ENCODE data around the gene PTGR1. TPM values are rescaled to one million over a fixed set of nuclear protein-coding genes. Genes with fewer than 3 reads are reported as not detected.

Gene PTGR1
- total and polyA plus RNA-seq, 2 donors (not counting 3 experiments of a cell fraction or from before 2014, with no cell fraction given), result 70.3 to 79.1 TPM

- intact Hi-C loops (cut with micrococcal nuclease), result loop anchor here (1.0 to 5.0 kb wide), 4 partner anchors 30 to 147 kb away; partner anchors contain the start of genes ECPAS, GNG10 and PTGR1
These were observed 31.9 kb upstream of the PTGR1 start, which contains the start of gene DNAJC25 for GRCh38 chr9:111631214-111631971. DNAJC25 (plus strand) TSS chr9:111631334; CDS start chr9:111631408, 74 bp downstream.

GRCh38 chr9:111630964-111631213, 31.4 kb upstream of the PTGR1 start:
- Histone ChIP-seq H3K27me3 (ENCODE audit: control insufficient read depth in 2 of 2, insufficient read depth in 2 of 2, low read length in 2 of 2) (no peaks in the 10 kb centered on the region), H3K4me1 (ENCODE audit: control insufficient read depth, extremely low read depth, insufficient read depth, low read length) (peaks cover 29% of the 10 kb centered on the region), H3K9me3 (replicated peaks; ENCODE audit: control insufficient read depth, insufficient read depth, low read length) (no peaks in the 10 kb centered on the region), H3K79me2 (ENCODE audit: control insufficient read depth, insufficient read depth, low read length) (peaks cover 44% of the 10 kb centered on the region), H3K27ac (ENCODE audit: insufficient read depth, low read depth, low read length) (no peak overlapping the region), H3K4me2 (ENCODE audit: insufficient read depth, low read length) (peak overlapping the region; percentile 78), H3K9me1 (replicated peaks; ENCODE audit: control insufficient read depth, extremely low read depth, insufficient read depth, low read length) (no peaks in the 10 kb centered on the region), H3K9ac (replicated peaks; ENCODE audit: extremely low read depth, insufficient read depth, low read length) (peak overlapping the region; percentile 22), H2AFZ (ENCODE audit: low read depth, low read length) (peak overlapping the region; percentile 96), H3K4me3 (replicated peaks in 1 of 3; ENCODE audit: insufficient read depth in 1 of 3, low read depth in 1 of 3, low read length in 3 of 3) (peak overlapping the region; percentile 48 to 88 (median 76)), H3K36me3 (ENCODE audit: control insufficient read depth in 2 of 2, extremely low read depth in 1 of 2, insufficient read depth in 2 of 2, low read length in 2 of 2) (no peaks in the 10 kb centered on the region), H4K20me1 (replicated peaks; ENCODE audit: control insufficient read depth, extremely low read depth, insufficient read depth, low read length) (peaks cover 6% of the 10 kb centered on the region)
- TF ChIP-seq POLR2AphosphoS5 (IDR thresholded peaks at IDR 0.05; ENCODE audit: insufficient read depth, low read depth, low read length) (no peak), MAX (IDR thresholded peaks at IDR 0.05; ENCODE audit: insufficient read depth, insufficient read length) (no peak), POLR2A (IDR thresholded peaks at IDR 0.05; ENCODE audit: low read depth, low read length) (no peak), EZH2 (IDR thresholded peaks at IDR 0.05; ENCODE audit: borderline replicate concordance, low read depth, low read length, severe bottlenecking) (no peak), CTCF (IDR thresholded peaks at IDR 0.05; ENCODE audit: extremely low read depth in 1 of 2, insufficient read depth in 1 of 2, low read depth in 1 of 2, low read length in 2 of 2) (no peak), JUN (IDR thresholded peaks at IDR 0.05; ENCODE audit: borderline replicate concordance, insufficient read depth, insufficient read length, low read depth) (no peak), GATA2 (IDR thresholded peaks at IDR 0.05; ENCODE audit: insufficient read depth, insufficient read length, low read depth, low read length) (no peak), MYC (IDR thresholded peaks at IDR 0.05; ENCODE audit: low read depth, low read length) (no peak), FOS (IDR thresholded peaks at IDR 0.05; ENCODE audit: borderline replicate concordance, insufficient read depth, low read length) (no peak)
- ChIA-PET CTCF (interaction anchor here (0.6 to 3.0 kb wide), 7 partner anchors 9 to 222 kb away, joined by 3 to 20 read pairs (median 4); partner anchors contain the start of gene PTGR1), POLR2A (interaction anchor here (0.5 to 1.5 kb wide), 11 partner anchors 9 to 535 kb away, joined by 3 to 18 read pairs (median 4); partner anchors contain the start of gene PTGR1)
- BruUV-seq (replicated peaks), result no TSS peak
- FAIRE-seq, result no peak
- dilution Hi-C loops (cut with MboI; ENCODE audit: extremely low pct_ligation_motif_present, low sequenced_read_pairs), result no loop called here
- intact Hi-C loops (cut with micrococcal nuclease), result loop anchor here (1.0 to 5.0 kb wide), 4 partner anchors 30 to 146 kb away; partner anchors contain the start of genes ECPAS, GNG10 and PTGR1
- DNase-seq (ENCODE audit: low read depth, low spot score), result no peak

More at GRCh38 chr9:111631214-111631971, 31.9 kb upstream of the PTGR1 start, which contains the start of gene DNAJC25:
- no TSS peak for BruUV-seq (replicated peaks)
- Histone ChIP-seq H3K27me3 (ENCODE audit: control insufficient read depth in 2 of 2, insufficient read depth in 2 of 2, low read length in 2 of 2) (no peaks in the 10 kb centered on the region), H3K9me3 (replicated peaks; ENCODE audit: control insufficient read depth, insufficient read depth, low read length) (no peaks in the 10 kb centered on the region), H3K4me1 (ENCODE audit: control insufficient read depth, extremely low read depth, insufficient read depth, low read length) (peaks cover 31% of the 10 kb centered on the region), H3K27ac (ENCODE audit: insufficient read depth, low read depth, low read length) (peak within 1 kb of the TSS; percentile 73), H3K36me3 (ENCODE audit: control insufficient read depth in 2 of 2, extremely low read depth in 1 of 2, insufficient read depth in 2 of 2, low read length in 2 of 2) (no peaks in the 10 kb centered on the region), H3K79me2 (ENCODE audit: control insufficient read depth, insufficient read depth, low read length) (peaks cover 48% of the 10 kb centered on the region), H3K9ac (replicated peaks; ENCODE audit: extremely low read depth, insufficient read depth, low read length) (peak within 1 kb of the TSS; percentile 95), H3K4me2 (ENCODE audit: insufficient read depth, low read length) (peak within 1 kb of the TSS; percentile 98), H4K20me1 (replicated peaks; ENCODE audit: control insufficient read depth, extremely low read depth, insufficient read depth, low read length) (peaks cover 6% of the 10 kb centered on the region), H2AFZ (ENCODE audit: low read depth, low read length) (peak within 1 kb of the TSS; percentile 96), H3K4me3 (replicated peaks in 1 of 3; ENCODE audit: insufficient read depth in 1 of 3, low read depth in 1 of 3, low read length in 3 of 3) (peak within 1 kb of the TSS; percentile 88 to 98 (median 90)), H3K9me1 (replicated peaks; ENCODE audit: control insufficient read depth, extremely low read depth, insufficient read depth, low read length) (no peaks in the 10 kb centered on the region)
- TF ChIP-seq MYC (IDR thresholded peaks at IDR 0.05; ENCODE audit: low read depth, low read length) (peak; percentile 45), POLR2AphosphoS5 (IDR thresholded peaks at IDR 0.05; ENCODE audit: insufficient read depth, low read depth, low read length) (peak; percentile 100), MAX (IDR thresholded peaks at IDR 0.05; ENCODE audit: insufficient read depth, insufficient read length) (no peak), POLR2A (IDR thresholded peaks at IDR 0.05; ENCODE audit: low read depth, low read length) (peak; percentile 100)
- FAIRE-seq (peak; percentile 97), DNase-seq (ENCODE audit: low read depth, low spot score) (peak; percentile 97)
- POLR2A ChIA-PET, result interaction anchor here (0.5 to 1.5 kb wide), 11 partner anchors 10 to 534 kb away, joined by 3 to 18 read pairs (median 4); partner anchors contain the start of gene PTGR1
- dilution Hi-C loops (cut with MboI; ENCODE audit: extremely low pct_ligation_motif_present, low sequenced_read_pairs), result no loop called here
- CTCF ChIA-PET, result interaction anchor here (0.6 to 3.0 kb wide), 7 partner anchors 10 to 221 kb away, joined by 3 to 20 read pairs (median 4); partner anchors contain the start of gene PTGR1

Data from endothelial cell of umbilical vein (primary cell).